NCI-H2029 (cell line): ENCODE results near the gene NUDT17.
"Not testable (repeated sequence)": the region's sequence is repeated elsewhere in the genome, so short reads cannot be mapped to it uniquely, and the experiment has no call there.

Experiments used
- DNase-seq: peaks from one replicate; lab custom pipeline; 2025; lab: John Stamatoyannopoulos, UW

Gene NUDT17, protein sequence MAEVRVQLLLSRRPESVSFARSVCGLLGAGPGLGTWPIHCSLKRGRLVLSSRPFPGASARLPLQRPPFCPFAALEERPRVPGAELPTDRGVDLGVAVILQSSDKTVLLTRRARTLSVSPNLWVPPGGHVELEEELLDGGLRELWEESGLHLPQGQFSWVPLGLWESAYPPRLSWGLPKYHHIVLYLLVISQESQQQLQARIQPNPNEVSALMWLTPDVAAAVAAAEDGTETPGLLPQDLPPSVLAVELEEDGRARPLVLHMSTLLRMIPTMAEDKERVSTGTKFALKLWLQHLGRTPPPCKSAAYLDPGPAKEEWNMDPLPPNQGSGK

DNA sequence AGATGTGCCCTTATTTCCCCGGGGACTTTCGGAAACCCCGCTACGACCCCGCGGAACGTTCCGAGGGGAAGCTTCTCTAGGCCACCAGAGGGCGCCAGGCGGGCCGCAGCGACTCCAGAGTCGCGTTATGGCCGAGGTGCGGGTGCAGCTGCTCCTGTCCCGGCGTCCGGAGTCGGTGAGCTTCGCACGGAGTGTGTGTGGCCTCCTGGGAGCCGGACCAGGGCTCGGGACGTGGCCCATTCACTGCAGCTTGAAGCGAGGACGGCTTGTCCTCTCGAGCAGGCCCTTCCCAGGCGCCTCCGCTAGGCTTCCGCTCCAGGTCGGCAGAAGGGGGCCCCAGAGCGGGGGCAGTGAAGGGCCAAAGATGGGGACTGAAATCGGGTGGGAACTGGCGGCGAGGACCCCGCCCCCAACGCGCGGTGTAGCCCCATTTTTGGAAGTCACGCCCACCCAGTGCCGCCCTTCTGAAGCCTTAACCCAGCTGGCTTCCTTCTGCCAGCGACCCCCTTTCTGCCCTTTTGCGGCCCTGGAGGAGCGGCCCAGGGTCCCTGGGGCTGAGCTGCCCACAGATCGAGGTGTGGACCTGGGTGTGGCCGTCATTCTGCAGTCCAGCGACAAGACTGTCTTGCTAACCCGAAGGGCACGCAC, at the start of gene NUDT17:
Gene NUDT17 (plus strand): TSS at position 117 of the 648 bp plus-strand sequence. CDS start 11 bp downstream, at position 128.
- DNase-seq: peak; percentile 59

DNA sequence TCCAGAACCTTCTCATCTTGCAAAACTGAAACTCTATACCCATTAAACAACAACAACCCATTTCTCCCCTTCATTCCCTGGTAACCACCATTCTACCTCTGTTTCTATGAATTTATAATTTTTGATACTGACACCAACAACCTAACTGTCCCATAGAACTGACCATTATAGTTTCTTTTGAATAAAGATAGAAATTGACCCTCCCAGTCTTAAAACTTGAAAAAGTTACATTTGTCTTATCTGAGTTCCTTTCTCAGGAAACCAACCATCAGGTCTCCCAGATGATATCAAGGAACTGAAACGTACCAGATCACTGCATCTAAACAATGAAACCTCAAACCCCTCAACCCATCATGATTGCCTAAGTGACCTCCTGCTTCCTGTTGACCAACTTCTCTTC, 48.7 kb upstream of the NUDT17 start:
- DNase-seq: no peak

DNA sequence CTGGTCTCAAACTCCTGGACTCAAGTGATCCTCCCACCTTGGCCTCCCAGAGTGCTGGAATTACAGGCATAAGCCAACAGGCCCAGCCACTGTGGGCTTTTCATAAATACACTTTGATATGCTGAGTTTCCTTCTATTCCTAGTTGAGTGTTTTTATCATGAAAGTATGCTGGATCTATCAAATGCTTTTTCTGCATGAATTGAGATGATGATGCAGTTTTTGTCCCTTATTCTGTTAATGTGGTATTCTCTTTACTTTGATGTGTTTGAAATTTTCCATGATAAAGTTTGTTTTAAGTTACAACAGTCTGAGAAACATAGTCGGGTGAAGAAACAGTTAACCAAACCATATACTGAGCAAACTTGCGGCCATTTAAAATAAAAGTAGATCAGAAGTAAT, 45.6 kb upstream of the NUDT17 start:
- no peak for DNase-seq

DNA sequence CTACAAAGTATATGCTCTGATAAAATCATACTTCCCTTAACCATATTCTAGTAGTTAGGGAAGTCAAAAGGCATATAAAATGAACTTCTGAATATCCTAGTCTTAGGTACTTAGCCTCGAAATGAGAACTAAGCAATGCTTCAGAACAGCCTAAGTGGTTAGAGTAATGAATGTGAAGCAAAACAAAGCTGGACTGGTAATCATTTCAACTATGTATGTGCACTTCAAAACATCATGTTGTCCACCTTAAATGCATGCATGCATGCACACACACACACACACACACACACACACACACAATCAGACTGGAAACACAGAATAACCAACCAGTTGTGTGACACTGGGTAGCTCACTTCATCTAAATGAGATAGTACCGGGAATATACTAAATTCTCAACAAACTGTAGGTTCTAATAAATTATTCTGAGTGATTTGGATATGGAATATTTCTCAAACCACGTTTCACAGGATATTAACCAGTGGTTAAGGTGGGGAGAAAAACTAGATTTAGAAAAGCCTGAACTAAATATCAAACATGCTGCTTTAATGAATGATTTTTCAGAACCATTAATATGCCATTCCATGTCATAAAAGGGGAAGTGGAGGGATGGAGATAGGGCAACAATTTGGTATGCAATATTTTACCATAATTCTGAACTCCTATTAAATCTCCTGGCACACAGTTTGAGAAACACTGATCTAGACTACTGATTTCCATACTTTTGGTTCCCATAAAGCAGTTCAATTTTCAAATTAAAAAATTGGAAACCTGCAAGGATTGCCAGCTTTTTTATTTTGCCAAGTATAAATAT, 41.0 kb upstream of the NUDT17 start:
- no peak for DNase-seq

DNA sequence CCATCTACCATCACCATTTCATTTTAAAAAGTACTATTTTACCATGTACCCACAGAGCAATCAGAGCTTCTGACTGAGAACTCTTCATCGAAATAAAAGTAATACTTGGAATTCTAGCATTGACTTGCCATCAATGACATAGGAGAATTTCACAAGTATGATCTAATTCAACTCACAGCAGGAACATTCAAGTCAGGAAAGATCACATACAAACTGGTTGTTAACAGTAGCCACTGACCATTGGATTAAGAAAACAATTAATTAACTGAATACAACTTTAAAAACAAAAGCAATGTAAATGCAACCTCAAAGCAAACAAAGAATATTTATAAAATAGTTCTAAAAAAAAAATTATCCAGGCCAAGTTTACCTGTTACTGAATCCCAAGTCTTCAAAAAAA, 40.4 kb upstream of the NUDT17 start:
- DNase-seq: no peak

DNA sequence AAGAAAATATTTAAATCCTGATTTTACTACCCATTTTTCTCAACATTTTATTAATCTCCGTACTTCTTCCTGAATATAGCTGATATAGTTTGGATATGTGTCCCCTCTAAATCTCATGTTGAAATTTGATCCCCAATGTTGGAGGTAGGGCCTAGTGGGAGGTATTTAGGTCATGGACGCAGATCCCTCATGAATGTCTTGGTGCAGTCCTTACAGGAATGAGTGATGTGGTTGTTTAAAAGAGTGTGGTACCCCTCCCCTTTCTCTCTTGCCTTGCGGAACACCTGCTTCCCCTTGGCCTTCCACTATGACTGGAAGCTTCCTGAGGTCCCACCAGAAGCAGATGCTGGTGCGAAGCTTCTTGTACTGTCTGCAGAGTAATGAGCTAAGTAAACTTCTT, 39.0 kb upstream of the NUDT17 start:
- DNase-seq: no peak

DNA sequence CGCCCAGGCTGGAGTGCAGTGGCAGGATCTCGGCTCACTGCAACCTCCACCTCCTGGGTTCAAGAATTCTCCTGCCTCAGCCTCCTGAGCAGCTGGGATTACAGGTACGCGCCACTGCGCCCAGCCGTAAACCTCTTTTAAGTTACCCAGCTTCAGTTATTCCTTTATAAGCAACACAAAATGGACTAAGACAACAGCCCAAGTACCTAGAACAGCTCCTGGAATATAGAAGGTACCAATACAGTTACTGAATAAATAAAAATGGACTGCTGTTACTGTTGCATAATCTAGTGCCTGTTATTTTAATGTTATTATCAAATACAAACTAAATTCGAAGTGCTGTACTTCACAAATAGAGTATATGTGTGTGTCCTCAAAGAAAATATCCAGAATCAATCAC, 38.6 kb upstream of the NUDT17 start:
- no peak for DNase-seq

DNA sequence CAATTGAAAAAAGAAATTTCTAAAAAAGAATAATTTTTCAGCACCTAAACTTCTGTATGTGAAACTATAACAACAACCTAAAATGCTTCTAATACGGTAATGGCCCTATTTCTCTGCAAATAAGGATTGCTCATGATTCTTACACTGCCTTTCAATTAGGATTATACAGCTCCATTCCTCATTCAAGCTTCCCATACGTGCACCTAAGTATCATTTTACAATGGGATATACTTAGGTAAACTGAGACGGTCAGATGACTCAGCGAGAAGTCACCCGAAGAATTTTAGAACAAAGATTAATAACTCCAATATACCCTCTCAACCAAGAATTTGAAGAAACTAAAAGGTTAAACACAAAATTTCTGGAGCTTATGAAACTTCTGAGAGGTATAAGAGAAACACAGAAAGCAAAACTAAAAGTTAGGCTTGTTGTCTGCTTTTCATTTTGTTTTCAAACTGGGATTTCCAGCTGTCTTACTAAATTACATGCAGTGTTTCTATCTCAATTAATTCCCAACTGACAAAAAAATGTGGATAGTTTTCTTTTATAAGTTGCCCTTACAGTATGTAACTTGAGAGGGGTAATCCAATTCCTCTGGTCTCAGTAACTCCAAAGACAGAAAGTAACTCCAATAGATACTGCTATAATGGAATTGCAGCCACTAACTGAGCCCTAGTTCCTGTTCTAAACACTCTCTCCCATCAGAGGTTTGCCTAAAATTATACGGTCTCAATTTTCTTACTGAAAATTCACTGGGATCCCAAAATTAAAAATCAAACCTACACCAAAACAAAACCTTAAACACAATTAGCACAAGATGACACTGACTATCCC, 32.2 kb upstream of the NUDT17 start:
- not testable (repeated sequence) for DNase-seq

DNA sequence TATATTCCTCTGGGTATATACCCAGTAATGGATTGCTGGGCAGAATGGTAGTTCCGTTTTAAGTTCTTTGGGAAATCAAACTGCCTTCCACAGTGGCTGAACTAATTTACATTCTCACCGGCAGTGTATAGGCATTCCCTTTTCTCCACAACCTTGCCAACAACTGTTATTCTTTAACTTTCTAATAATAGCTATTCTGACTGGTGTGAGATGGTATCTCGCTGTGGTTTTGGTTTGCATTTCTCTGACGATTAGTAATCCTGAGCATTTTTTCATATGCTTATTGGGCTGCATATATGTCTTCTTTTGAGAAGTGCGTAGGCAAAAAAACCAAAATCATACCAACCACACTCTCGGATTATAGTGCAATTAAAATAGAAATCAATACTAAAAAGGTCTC, 27.3 kb upstream of the NUDT17 start:
- not testable (repeated sequence) for DNase-seq

DNA sequence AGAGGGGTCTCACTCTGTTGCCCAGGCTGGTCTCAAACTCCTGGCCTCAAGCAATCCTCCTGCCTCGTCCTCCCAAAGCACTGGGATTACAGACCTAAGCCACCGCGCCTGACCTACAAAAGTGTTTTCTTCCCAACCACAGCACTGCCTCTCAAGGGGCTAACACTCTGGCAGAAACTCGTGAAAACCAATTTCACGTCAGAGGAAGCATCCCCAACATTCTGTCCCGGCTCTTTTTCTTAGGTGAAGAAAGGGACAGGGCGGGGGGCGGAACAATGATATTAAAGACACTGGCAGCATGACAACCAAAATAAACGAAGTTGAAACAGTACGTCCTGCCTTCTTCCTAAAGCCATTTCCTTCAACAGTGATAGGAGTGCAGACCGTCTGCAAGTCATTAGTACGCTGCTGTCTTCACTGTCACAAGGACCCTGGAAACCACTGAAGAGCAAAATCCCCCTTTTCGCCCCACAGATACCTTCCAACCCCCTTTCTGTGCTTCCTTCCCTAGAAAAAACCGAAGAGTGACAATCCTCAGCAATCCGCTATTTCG, 22.6 kb upstream of the NUDT17 start:
- DNase-seq: not testable (repeated sequence)

DNA sequence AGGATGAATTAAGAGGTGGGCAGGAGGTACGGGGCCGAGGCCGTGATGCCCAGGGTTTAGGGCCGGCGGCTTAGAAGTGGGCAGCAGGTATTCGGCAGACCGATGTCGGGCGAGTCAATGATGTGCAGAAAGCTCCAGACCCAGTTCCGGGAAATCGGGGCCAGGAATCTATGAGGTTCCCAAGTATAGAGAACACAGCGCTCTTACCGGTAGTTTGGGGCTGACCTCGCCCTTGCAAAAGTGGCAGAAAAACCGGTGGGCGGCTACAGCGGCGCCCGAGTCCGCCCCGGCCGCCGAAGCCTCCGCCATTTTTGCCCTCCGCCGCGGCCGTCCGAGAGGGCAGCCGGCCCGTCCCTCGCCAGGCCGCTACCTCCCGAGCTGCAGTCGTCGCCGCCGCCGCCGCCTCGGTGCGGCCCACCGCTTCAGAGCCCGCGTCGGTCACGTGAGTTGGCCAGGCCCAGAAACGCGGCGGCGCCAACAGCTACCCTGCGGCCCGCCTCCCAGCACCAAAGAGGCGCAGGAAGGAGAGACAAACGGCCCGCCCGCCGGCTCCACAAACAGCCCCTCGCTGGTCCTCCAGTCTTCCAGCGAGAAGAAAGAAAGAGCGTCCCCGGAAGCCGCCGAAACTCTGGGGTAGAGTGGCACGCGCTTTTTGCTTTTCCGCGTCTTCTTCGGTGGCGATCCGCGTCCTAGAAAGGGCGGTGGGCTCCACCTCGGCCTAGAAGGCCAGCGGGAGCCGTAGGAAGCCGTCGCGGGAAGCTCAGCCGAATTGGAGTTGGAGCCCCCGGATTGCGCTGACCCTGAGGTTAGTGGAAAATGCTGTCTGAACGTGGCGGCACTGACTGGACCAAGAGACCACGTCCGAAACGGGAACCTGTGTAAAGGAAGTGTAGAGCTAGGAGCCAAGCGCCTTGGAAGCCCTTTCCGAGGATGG, 21.6 kb upstream of the NUDT17 start, which contains the start of the genes POLR3C and RNF115:
Gene POLR3C (plus strand): TSS at position 636 of the 934 bp plus-strand sequence. CDS start 1,577 bp downstream, outside the sequence.
Gene RNF115 (minus strand): TSS at position 531 of the 934 bp plus-strand sequence. CDS start 222 bp downstream, at position 309.
- DNase-seq: peak; percentile 93

DNA sequence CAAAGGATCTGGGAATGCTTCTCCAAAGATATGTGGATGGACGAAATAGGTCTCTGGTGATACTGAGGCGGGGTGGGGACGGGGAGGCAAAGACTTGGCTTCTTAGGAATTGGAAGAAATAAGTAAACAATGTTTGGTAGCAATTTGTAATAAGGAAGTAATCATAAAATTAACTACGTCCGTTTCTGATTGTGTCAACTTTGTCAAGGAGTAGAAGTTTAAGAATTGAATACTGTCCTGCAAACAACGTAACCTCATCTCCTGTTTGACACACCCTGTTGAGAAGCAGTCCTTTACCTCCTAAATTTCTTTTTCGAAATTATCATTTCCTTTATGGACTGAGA, 21.0 kb upstream of the NUDT17 start:
- no peak for DNase-seq

DNA sequence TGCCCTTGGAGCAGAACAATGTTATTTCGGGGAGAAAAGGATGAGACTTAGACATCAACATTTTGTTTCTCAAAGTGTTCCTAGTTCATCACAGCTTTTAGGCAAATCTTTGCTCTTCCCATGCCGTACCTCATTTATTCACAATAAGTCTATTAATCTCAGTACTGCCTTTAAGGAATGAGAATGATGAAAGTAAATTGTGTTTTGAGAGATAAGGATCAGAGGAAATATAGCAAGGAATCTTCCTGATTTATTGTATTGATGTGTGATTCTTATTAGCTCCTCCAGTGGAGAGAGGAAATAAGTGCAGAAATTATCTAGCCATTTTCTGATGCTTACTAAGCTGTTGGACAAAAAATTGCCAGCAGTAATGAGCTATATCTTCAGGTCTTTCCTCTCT, 19.4 kb upstream of the NUDT17 start:
- no peak for DNase-seq

DNA sequence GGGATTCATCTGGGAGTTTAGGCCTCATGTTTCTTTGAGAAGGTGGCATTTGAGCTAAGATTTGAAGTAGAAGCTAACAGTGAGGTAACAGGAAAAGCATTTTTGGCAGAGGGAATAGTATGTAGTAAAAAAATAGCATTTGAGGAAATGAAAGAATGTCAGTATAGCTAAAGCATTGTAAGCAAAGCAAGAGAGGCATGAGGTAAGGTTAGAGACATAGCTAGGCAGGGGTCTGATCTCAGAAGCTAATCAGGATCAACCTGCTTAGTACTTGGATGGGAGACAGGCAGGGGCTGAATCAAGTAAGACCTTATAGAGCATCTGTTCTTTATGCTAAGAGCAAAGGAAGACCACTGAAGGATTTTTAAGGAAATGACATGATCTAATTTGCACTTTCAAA, 17.5 kb upstream of the NUDT17 start:
- DNase-seq: no peak

DNA sequence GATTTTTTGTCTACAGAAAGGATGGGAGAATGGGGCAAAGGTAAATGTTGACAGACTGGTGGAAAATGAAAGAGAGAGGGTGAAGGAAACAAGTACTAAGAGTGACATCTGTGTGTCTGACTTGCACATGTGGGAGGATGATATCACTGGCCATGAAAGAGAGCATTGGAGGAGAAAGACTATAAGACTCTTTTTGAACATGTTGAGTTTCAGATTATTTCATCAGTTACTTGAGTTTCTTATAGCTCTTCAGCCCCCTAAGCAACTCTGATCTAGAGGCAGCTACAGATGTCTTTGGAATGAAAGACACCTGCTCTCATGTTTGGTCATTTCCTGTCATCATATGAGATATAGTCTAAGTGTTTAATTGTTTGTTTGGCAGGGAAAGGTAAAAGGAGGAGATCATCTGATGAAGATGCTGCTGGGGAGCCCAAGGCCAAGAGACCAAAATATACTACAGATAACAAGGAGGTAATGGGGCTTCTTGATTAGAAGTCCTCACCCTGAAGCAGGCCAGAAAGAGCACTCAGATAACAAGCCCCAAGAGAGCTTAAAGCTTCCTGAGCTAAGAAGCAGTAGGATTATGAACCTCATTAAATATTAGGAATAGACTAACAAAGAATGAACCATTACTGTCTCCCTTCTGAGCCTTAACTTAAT, 16.9 kb upstream of the NUDT17 start:
- DNase-seq: no peak

DNA sequence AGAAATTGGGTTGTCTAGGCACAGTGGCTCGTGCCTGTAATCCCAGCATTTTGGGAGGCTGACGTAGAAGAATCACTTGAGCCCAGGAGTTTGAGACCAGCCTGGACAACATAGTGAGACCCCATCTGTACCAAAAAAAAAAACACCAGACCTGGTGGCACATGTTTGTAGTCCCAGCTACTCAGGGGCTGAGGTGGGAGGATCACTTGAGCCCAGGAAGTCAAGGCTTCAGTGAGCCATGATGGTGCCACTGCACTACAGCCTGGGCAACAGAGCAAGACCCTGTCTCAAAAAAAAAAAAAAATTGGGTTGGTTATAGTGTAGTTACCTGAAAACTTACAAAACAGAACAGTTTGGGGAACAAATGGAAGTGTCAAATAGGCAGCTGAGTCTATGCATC, 14.6 kb upstream of the NUDT17 start:
- not testable (repeated sequence) for DNase-seq

DNA sequence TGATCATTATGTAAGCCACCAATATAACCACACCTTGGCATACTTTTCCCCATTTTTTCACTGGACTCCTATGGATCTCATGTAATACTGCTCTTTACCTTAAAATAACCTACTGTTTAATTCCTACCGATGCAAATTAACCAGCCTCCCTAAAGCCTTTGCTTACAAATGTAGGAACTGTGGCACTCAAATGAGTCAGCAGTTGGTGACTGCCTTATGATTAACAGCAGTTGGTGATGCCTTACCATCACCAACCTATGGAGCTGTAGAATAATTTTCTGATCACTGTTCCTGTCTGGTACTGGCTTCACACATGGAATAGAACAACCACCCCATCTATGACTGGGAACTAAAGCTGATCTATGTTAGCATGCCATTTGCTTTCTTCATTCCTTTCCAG, 7.8 kb upstream of the NUDT17 start:
- DNase-seq: no peak

DNA sequence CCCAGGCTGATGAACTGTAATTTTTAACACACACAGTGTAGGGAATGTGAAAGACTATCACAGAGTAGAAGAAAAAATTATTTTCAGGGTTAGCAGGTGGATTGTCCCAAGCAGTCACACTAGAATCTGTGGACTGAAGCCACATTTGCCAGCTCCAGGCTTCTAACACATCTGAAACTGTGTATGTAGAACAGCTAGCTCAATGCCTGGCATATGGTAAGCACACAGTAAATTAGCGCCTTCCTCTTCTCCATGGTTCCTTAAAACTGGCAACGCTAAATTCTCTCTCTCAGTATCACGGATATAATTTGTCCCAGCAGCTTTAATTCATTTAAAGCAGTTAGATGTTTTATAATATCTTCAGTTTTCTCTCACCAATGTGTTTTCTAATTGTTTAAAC, 2.4 kb upstream of the NUDT17 start:
- DNase-seq: no peak

DNA sequence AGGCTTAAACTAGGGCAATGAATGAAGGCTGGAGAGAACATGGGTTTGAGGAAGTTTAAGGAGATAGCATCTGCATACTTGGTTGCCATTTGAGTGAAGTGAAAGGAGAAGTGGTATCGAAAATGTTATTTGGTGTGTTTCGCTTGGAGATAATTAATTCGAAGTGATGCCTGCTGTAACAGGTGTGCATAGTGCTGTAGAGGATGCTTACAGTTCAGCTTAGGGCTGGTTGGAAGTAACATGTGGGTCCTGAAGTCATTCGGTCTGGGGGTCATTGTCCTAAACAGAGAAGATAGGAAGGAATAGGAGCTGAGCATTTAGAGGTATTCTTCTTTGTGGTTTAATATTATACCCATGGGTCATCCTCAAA, 301 bp upstream of the NUDT17 start:
- no peak for DNase-seq

DNA sequence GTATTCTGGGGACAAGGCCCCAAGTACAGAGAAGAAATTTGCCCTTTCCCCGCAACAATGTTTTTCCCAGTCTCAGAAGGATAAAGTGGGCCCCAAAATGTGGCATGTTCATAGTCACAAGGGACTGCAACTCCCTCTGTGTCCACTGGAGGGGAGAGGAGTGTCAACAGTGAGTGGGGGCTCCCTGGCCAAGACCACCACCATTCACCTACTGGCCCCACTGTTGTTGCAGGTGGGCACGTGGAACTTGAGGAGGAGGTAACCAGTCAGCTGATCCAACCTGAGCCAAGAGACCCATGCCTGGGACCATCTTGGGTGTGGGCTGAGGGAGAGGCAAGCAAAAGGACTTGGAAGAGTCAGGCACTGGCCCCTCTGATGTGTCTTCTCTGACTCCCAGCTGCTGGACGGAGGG, 777 bp downstream of the NUDT17 start:
- no peak for DNase-seq
